ENCODE measurements around the gene ATP5F1D. TPM values are rescaled to one million over a fixed set of nuclear protein-coding genes. Genes with fewer than 3 reads are reported as not detected.

ATP5F1D gene
- total and polyA plus RNA-seq, 2 experiments from 2014 or later = 139 to 396 TPM

DNA sequence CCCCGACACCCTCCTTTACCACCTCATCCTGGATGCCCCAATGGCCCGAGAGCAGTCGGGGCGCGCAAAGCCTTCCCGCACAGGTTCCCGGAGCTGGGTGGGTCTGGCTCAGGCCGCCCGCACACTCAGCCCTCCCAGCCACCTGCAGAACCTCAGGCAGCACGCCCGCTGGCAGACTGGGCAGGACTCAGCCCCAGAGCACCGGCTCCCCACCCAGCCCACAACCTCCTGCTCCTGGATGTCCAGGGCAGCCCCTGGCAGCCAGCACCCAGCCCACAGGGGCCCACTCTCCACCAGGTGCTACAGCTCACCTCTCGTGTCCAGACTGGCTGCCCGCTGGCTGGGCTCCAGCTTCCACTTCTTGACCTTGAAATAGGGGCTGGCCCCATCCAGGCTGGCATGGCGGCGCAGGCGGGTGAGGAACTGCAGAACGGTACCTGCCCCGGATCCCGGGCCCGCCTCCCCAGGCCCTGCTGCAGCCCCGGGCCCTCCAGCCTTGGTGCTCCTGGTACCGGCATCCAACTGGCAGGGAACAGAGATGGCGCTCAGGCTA, 8.4 kb upstream of the ATP5F1D start:
- no peaks in the 10 kb centered on the region for H3K27me3 ChIP-seq (ENCODE audit: insufficient read depth)
- no peak overlapping the region for H3K4me2 ChIP-seq
- peaks cover 4% of the 10 kb centered on the region for H4K20me1 ChIP-seq (replicated peaks; ENCODE audit: insufficient read depth)
- Mint-ChIP-seq H3K9me3 (no peaks in the 10 kb centered on the region), H3K4me3 (no peak overlapping the region), H3K4me1 (no peaks in the 10 kb centered on the region; the same call in 2 of the 3 replicates), H3K27me3 (ENCODE audit: insufficient read depth, low read depth, poor library complexity) (no peaks in the 10 kb centered on the region), H3K36me3 (ENCODE audit: low read depth) (peaks cover 5% of the 10 kb centered on the region), H3K27ac (no peak overlapping the region)
- H3K4me3 ChIP-seq = no peak overlapping the region
- H3K36me3 ChIP-seq (ENCODE audit: insufficient read depth) = no peaks in the 10 kb centered on the region
- no peak overlapping the region for H3K27ac ChIP-seq (ENCODE audit: low read depth)
- H3F3A ChIP-seq (replicated peaks; ENCODE audit: low read depth) = peaks cover 13% of the 10 kb centered on the region; the same call in 1 of the 2 replicates
- DNase-seq (ENCODE audit: low spot score) = no peak
- H2AFZ ChIP-seq = no peak overlapping the region
- TF ChIP-seq, protein P1, sequence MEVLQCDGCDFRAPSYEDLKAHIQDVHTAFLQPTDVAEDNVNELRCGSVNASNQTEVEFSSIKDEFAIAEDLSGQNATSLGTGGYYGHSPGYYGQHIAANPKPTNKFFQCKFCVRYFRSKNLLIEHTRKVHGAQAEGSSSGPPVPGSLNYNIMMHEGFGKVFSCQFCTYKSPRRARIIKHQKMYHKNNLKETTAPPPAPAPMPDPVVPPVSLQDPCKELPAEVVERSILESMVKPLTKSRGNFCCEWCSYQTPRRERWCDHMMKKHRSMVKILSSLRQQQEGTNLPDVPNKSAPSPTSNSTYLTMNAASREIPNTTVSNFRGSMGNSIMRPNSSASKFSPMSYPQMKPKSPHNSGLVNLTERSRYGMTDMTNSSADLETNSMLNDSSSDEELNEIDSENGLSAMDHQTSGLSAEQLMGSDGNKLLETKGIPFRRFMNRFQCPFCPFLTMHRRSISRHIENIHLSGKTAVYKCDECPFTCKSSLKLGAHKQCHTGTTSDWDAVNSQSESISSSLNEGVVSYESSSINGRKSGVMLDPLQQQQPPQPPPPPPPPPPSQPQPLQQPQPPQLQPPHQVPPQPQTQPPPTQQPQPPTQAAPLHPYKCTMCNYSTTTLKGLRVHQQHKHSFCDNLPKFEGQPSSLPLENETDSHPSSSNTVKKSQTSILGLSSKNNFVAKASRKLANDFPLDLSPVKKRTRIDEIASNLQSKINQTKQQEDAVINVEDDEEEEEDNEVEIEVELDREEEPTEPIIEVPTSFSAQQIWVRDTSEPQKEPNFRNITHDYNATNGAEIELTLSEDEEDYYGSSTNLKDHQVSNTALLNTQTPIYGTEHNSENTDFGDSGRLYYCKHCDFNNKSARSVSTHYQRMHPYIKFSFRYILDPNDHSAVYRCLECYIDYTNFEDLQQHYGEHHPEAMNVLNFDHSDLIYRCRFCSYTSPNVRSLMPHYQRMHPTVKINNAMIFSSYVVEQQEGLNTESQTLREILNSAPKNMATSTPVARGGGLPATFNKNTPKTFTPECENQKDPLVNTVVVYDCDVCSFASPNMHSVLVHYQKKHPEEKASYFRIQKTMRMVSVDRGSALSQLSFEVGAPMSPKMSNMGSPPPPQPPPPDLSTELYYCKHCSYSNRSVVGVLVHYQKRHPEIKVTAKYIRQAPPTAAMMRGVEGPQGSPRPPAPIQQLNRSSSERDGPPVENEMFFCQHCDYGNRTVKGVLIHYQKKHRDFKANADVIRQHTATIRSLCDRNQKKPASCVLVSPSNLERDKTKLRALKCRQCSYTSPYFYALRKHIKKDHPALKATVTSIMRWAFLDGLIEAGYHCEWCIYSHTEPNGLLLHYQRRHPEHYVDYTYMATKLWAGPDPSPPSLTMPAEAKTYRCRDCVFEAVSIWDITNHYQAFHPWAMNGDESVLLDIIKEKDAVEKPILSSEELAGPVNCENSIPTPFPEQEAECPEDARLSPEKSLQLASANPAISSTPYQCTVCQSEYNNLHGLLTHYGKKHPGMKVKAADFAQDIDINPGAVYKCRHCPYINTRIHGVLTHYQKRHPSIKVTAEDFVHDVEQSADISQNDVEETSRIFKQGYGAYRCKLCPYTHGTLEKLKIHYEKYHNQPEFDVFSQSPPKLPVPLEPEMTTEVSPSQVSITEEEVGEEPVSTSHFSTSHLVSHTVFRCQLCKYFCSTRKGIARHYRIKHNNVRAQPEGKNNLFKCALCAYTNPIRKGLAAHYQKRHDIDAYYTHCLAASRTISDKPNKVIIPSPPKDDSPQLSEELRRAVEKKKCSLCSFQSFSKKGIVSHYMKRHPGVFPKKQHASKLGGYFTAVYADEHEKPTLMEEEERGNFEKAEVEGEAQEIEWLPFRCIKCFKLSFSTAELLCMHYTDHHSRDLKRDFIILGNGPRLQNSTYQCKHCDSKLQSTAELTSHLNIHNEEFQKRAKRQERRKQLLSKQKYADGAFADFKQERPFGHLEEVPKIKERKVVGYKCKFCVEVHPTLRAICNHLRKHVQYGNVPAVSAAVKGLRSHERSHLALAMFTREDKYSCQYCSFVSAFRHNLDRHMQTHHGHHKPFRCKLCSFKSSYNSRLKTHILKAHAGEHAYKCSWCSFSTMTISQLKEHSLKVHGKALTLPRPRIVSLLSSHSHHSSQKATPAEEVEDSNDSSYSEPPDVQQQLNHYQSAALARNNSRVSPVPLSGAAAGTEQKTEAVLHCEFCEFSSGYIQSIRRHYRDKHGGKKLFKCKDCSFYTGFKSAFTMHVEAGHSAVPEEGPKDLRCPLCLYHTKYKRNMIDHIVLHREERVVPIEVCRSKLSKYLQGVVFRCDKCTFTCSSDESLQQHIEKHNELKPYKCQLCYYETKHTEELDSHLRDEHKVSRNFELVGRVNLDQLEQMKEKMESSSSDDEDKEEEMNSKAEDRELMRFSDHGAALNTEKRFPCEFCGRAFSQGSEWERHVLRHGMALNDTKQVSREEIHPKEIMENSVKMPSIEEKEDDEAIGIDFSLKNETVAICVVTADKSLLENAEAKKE (CRISPR knock-in tag; IDR thresholded peaks at IDR 0.05) = no peak
- TF ChIP-seq NANOG (IDR thresholded peaks at IDR 0.05; ENCODE audit: borderline replicate concordance) = no peak
- TF ChIP-seq, protein P2, sequence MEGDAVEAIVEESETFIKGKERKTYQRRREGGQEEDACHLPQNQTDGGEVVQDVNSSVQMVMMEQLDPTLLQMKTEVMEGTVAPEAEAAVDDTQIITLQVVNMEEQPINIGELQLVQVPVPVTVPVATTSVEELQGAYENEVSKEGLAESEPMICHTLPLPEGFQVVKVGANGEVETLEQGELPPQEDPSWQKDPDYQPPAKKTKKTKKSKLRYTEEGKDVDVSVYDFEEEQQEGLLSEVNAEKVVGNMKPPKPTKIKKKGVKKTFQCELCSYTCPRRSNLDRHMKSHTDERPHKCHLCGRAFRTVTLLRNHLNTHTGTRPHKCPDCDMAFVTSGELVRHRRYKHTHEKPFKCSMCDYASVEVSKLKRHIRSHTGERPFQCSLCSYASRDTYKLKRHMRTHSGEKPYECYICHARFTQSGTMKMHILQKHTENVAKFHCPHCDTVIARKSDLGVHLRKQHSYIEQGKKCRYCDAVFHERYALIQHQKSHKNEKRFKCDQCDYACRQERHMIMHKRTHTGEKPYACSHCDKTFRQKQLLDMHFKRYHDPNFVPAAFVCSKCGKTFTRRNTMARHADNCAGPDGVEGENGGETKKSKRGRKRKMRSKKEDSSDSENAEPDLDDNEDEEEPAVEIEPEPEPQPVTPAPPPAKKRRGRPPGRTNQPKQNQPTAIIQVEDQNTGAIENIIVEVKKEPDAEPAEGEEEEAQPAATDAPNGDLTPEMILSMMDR (conservative IDR thresholded peaks at IDR 0.05; ENCODE audit: low read depth in 2 of 2) = no peak
- TF ChIP-seq EZH2 (IDR thresholded peaks at IDR 0.05; ENCODE audit: low read depth, unreplicated experiment) = no peak
- no peaks in the 10 kb centered on the region for H3K9me2 ChIP-seq (ENCODE audit: insufficient read depth)
- ATAC-seq = no peak
- no peaks in the 10 kb centered on the region for H3K79me2 ChIP-seq (replicated peaks; ENCODE audit: insufficient read depth)
- H3K4me1 ChIP-seq (ENCODE audit: insufficient read depth) = no peaks in the 10 kb centered on the region

Data from GM23338 (cell line).